IMR-90 (cell line): Measurements from ENCODE around the gene TAF1L. TPM values are rescaled to one million over a fixed set of nuclear protein-coding genes. Genes with fewer than 3 reads are reported as not detected.

Experiments used
- ATAC-seq: fragments of 200-7000 bp; cut with Tn5 transposase; 2 replicates; pipeline ENCODE4 v1.9.1; 2020; ENCODE audit warnings: low read depth, mild to moderate bottlenecking, moderate library complexity
- BruUV-seq: library from RNA; stranded (reverse); fragments of 400-500 nt; replicated peaks from 2 replicates; lab custom pipeline; 2021; lab: Mats Ljungman, UMichigan
- CTCF ChIA-PET: fragments of 300-600 bp; formaldehyde crosslinking; extraction: SDS; loops from one replicate; lab custom pipeline; 2021; ENCODE audit warnings: antibody characterized with exemption; lab: Yijun Ruan, JAX
- POLR2A ChIA-PET: fragments of 300-600 bp; sonication (Branson Sonifier 250); formaldehyde crosslinking; loops from one replicate; lab custom pipeline; 2022; ENCODE audit warnings: antibody characterized with exemption; ENCODE audit not compliant: unreplicated experiment; lab: Charles Lee
- DNase-seq: peaks from one replicate; pipeline ENCODE4 v3.0.0; 2013
- H2AFZ ChIP-seq: replicated peaks from 2 replicates; pipeline ENCODE3; 2013; ENCODE audit warnings: low read length, mild to moderate bottlenecking; ENCODE audit not compliant: poor library complexity
- H2AK5ac ChIP-seq: 2 replicates; pipeline ENCODE4 v1.6.1; 2013; ENCODE audit warnings: low read depth, low read length, inconsistent platforms
- H2AK9ac ChIP-seq: replicated peaks from 2 replicates; pipeline ENCODE3; 2013; ENCODE audit warnings: mild to moderate bottlenecking, low read depth, low read length, moderate library complexity; ENCODE audit not compliant: poor library complexity
- H2BK120ac ChIP-seq: 2 replicates; pipeline ENCODE4 v1.6.1; 2013; ENCODE audit warnings: low read depth, low read length, inconsistent platforms
- H2BK15ac ChIP-seq: 3 replicates; pipeline ENCODE4 v1.6.1; 2013; ENCODE audit warnings: low read depth, low read length, inconsistent platforms
- H2BK20ac ChIP-seq: 2 replicates; pipeline ENCODE4 v1.6.1; 2013; ENCODE audit warnings: low read depth, mild to moderate bottlenecking, inconsistent platforms, low read length, moderate library complexity
- H2BK5ac ChIP-seq: 2 replicates; pipeline ENCODE4 v1.6.1; 2013; ENCODE audit warnings: mild to moderate bottlenecking, low read depth, low read length, inconsistent platforms; ENCODE audit not compliant: poor library complexity, severe bottlenecking
- H3K14ac ChIP-seq: replicated peaks from 2 replicates; pipeline ENCODE4 v1.6.1; 2013; ENCODE audit warnings: low read depth, low read length, inconsistent platforms
- H3K18ac ChIP-seq: 2 replicates; pipeline ENCODE4 v1.6.1; 2013; ENCODE audit warnings: low read depth, low read length, control low read depth
- H3K23ac ChIP-seq: 2 replicates; pipeline ENCODE4 v1.6.1; 2013; ENCODE audit warnings: low read depth, low read length, inconsistent platforms
- H3K27ac ChIP-seq: 2 replicates; pipeline ENCODE4 v1.5.1; 2013; ENCODE audit warnings: mild to moderate bottlenecking, control low read depth, low read length; ENCODE audit not compliant: insufficient read depth
- H3K27me3 ChIP-seq: 2 replicates; pipeline ENCODE4 v1.6.1; 2013; ENCODE audit warnings: low read length; ENCODE audit not compliant: control insufficient read depth, insufficient read depth
- H3K36me3 ChIP-seq: 2 replicates; pipeline ENCODE4 v1.6.1; 2013; ENCODE audit warnings: low read length, mixed read lengths; ENCODE audit not compliant: control insufficient read depth, insufficient read depth
- H3K4ac ChIP-seq: 2 replicates; pipeline ENCODE4 v1.6.1; 2013; ENCODE audit warnings: low read depth, low read length, inconsistent platforms
- H3K4me1 ChIP-seq: 2 replicates; pipeline ENCODE4 v1.6.1; 2013; ENCODE audit warnings: low read length, mixed read lengths; ENCODE audit not compliant: control insufficient read depth, insufficient read depth
- H3K4me2 ChIP-seq: 2 replicates; pipeline ENCODE4 v1.6.1; 2013; ENCODE audit warnings: low read depth, mild to moderate bottlenecking, control low read depth, low read length, moderate library complexity
- H3K4me3 ChIP-seq: 2 replicates; pipeline ENCODE4 v1.5.1; 2013; ENCODE audit warnings: low read depth, mild to moderate bottlenecking, control low read depth, low read length, moderate library complexity; ENCODE audit not compliant: insufficient read depth
- H3K56ac ChIP-seq: 2 replicates; pipeline ENCODE4 v1.6.1; 2013; ENCODE audit warnings: low read length, inconsistent platforms; ENCODE audit not compliant: insufficient read depth; ENCODE audit errors: extremely low read depth
- H3K79me1 ChIP-seq, 2 experiments: 2 replicates each; pipeline ENCODE4 v1.6.1; 2013; ENCODE audit warnings: low read length in 2 of 2, inconsistent platforms in 1 of 2, low read depth in 1 of 2
- H3K9ac ChIP-seq: 2 replicates; pipeline ENCODE4 v1.6.1; 2013; ENCODE audit warnings: low read depth, low read length, control low read depth
- H3K9me1 ChIP-seq: 2 replicates; pipeline ENCODE4 v1.6.1; 2013; ENCODE audit warnings: low read length, inconsistent platforms; ENCODE audit not compliant: insufficient read depth
- H3K9me3 ChIP-seq: 2 replicates; pipeline ENCODE4 v1.6.1; 2013; ENCODE audit warnings: low read length; ENCODE audit not compliant: control insufficient read depth, insufficient read depth
- H4K20me1 ChIP-seq: 2 replicates; pipeline ENCODE4 v1.6.1; 2013; ENCODE audit warnings: low read length, inconsistent platforms; ENCODE audit not compliant: insufficient read depth
- H4K5ac ChIP-seq: 2 replicates; pipeline ENCODE4 v1.6.1; 2013; ENCODE audit warnings: mild to moderate bottlenecking, low read depth, low read length, control low read depth
- H4K8ac ChIP-seq, 2 experiments: 2 replicates each; pipeline ENCODE4 v1.6.1; 2013; ENCODE audit warnings: low read depth in 2 of 2, low read length in 2 of 2, control low read depth in 1 of 2, inconsistent platforms in 1 of 2
- H4K91ac ChIP-seq: 2 replicates; pipeline ENCODE4 v1.6.1; 2013; ENCODE audit warnings: low read depth, low read length, inconsistent platforms; ENCODE audit not compliant: insufficient read depth
- CHD1 ChIP-seq: IDR thresholded peaks from 2 replicates; pipeline ENCODE4 v1.6.1; 2012; ENCODE audit warnings: low read depth, low read length, improper control_type of control experiment
- FOS ChIP-seq: fragments of 150-350 bp; IDR thresholded peaks from 2 replicates; pipeline ENCODE4 v1.6.1; 2016; ENCODE audit warnings: low read depth, low read length
- NFE2L2 ChIP-seq: fragments of 150-350 bp; IDR thresholded peaks from 2 replicates; pipeline ENCODE4 v1.6.1; 2016; ENCODE audit warnings: low read depth, mild to moderate bottlenecking, low read length
- POLR2A ChIP-seq: IDR thresholded peaks from 2 replicates; pipeline ENCODE4 v1.6.1; 2012; ENCODE audit warnings: mild to moderate bottlenecking, low read depth, low read length
- RFX5 ChIP-seq: IDR thresholded peaks from 2 replicates; pipeline ENCODE4 v1.8.0; 2012; ENCODE audit warnings: low read depth, mild to moderate bottlenecking, low read length, moderate library complexity
- USF2 ChIP-seq: fragments of 150-350 bp; IDR thresholded peaks from 2 replicates; pipeline ENCODE4 v1.6.1; 2017; ENCODE audit warnings: mild to moderate bottlenecking, antibody characterized with exemption, low read length, low read depth
- WGBS, 2 experiments: methylation state at CpG; one replicate each; pipeline versions ENCODE4 v1.1.5 to v1.1.7; 2013; ENCODE audit warnings: missing lambda C conversion rate in 2 of 2; ENCODE audit not compliant: insufficient read length in 1 of 2; ENCODE audit errors: extremely low coverage in 2 of 2; 5-methylcytosine and 5-hydroxymethylcytosine counted together
- dilution Hi-C: fragments of 300-500 bp; cut with HindIII; formaldehyde crosslinking; loops from one replicate; pipeline ENCODE4 v1.14.3; 2018; ENCODE audit warnings: low sequenced_read_pairs; ENCODE audit not compliant: unreplicated experiment
- in situ Hi-C: fragments of 300-500 bp; cut with MboI; formaldehyde crosslinking; loops from 3 replicates; pipeline ENCODE4 v1.14.3; 2019; ENCODE audit warnings: low sequenced_read_pairs, inconsistent platforms, mixed read lengths
- intact Hi-C: fragments of 100-400 bp; cut with micrococcal nuclease; formaldehyde crosslinking; loops from 2 replicates; pipeline ENCODE4 v1.10.0; 2022
- polyA plus RNA-seq, 3 experiments: library from polyadenylated mRNA; depleted of rRNA; stranded (reverse); fragments of >200 nt; gene quantifications; 2 replicates each; pipeline ENCODE4 v1.2.3, GENCODE V29; 2012; ENCODE audit warnings: low replicate concordance in 1 of 3
- total RNA-seq: library from RNA; depleted of rRNA; stranded (reverse); fragments of >200 nt; gene quantifications from 2 replicates; pipeline ENCODE4 v1.2.3, GENCODE V29; 2012

Gene TAF1L
- total and polyA plus RNA-seq, 2 of the 4 experiments (the other 2 are of a cell fraction): not detected

- H3K14ac ChIP-seq: no peak overlapping the region
- no peak overlapping the region for H2AK9ac ChIP-seq
- no peak overlapping the region for H4K8ac ChIP-seq
- in situ Hi-C loops: no loop called here
- H3K79me1 ChIP-seq: no peaks in the 10 kb centered on the region
- H2BK5ac ChIP-seq: peak overlapping the region; percentile 55
- no peak overlapping the region for H3K4me2 ChIP-seq
- no TSS peak for BruUV-seq
- no peak overlapping the region for H3K9ac ChIP-seq
- H4K91ac ChIP-seq: no peak overlapping the region
- no peak overlapping the region for H2BK15ac ChIP-seq
- ChIA-PET CTCF (no interaction called here), POLR2A (no interaction called here)
- H3K36me3 ChIP-seq: no peaks in the 10 kb centered on the region
- H4K5ac ChIP-seq: no peak overlapping the region
- no peak overlapping the region for H2BK120ac ChIP-seq
- WGBS, 2 experiments: 60% methylated on average over 1 of the region's 6 CpGs; no CpG with 5 or more reads in 1 of the 2 experiments
- H3K27me3 ChIP-seq: no peaks in the 10 kb centered on the region
- H2AK5ac ChIP-seq: no peak overlapping the region
- ATAC-seq (peak; percentile 67), DNase-seq (peak; percentile 79)
- H3K18ac ChIP-seq: no peak overlapping the region; the same call in 1 of the 2 replicates
- intact Hi-C loops: no loop called here
- H3K56ac ChIP-seq: no peak overlapping the region
- TF ChIP-seq POLR2A: no peak
- TF ChIP-seq NFE2L2: no peak
- TF ChIP-seq USF2: no peak
- TF ChIP-seq RFX5: no peak
- no peak for TF ChIP-seq FOS
- TF ChIP-seq CHD1: no peak
- H3K4me3 ChIP-seq: no peak overlapping the region
- dilution Hi-C loops: no loop called here
- no peaks in the 10 kb centered on the region; the same call in 1 of the 2 replicates for H3K4me1 ChIP-seq
- H3K9me3 ChIP-seq: no peaks in the 10 kb centered on the region
- H2BK20ac ChIP-seq: no peak overlapping the region
- H3K27ac ChIP-seq: no peak overlapping the region
- no peaks in the 10 kb centered on the region for H4K20me1 ChIP-seq
- H2AFZ ChIP-seq: no peak overlapping the region
- no peak overlapping the region for H3K23ac ChIP-seq
- H3K9me1 ChIP-seq: 0 out of 2 replicates have a peak, but pooled peaks cover 2% of the 10 kb centered on the region
- peak overlapping the region; percentile 47; the same call in 1 of the 2 replicates for H3K4ac ChIP-seq
Observed at GRCh38 chr9:32672469-32672868, 37.0 kb upstream of the TAF1L start.
